Tibial nerve (tissue), 4 donors: ENCODE results near the gene SLCO2A1.

Experiments
- EP300 ChIP-seq, 2 donors: sonication (generic); formaldehyde crosslinking; IDR thresholded peaks; one replicate each; pipeline ENCODE4 v1.6.1; 2017; ENCODE audit warnings: antibody characterized with exemption in 2 of 2, mild to moderate bottlenecking in 1 of 2
- TF ChIP-seq, protein P1 (sequence below), 5 experiments: fragments of 200-600 bp in 3 of 5; fragments of 450-650 bp in 2 of 5; sonication (generic) in 3 of 5; IDR thresholded peaks; one replicate each; pipeline ENCODE4 v1.5.1; 2016 to 2019; ENCODE audit warnings: antibody characterized with exemption in 5 of 5, mild to moderate bottlenecking in 3 of 5, moderate library complexity in 2 of 5

DNA sequence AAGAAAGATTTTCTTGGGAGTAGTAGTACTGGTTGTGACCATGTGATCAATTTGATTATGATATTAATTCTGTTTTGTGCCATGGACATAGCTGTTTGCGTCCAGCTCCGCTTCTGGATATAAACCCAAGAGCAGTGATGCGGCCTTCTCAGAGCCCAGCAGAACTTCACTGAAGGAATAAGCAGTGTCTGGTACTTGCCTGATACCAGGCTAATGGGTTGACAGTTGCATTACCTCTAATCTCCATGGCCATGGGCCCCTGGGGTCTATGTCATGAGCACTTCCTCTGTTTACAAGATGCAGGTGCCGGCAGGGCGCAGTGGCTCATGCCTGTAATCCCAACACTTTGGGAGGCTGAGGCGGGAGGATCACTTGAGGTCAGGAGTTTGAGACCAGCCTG is 97.7 kb downstream of the SLCO2A1 start:
- TF ChIP-seq, protein P1, sequence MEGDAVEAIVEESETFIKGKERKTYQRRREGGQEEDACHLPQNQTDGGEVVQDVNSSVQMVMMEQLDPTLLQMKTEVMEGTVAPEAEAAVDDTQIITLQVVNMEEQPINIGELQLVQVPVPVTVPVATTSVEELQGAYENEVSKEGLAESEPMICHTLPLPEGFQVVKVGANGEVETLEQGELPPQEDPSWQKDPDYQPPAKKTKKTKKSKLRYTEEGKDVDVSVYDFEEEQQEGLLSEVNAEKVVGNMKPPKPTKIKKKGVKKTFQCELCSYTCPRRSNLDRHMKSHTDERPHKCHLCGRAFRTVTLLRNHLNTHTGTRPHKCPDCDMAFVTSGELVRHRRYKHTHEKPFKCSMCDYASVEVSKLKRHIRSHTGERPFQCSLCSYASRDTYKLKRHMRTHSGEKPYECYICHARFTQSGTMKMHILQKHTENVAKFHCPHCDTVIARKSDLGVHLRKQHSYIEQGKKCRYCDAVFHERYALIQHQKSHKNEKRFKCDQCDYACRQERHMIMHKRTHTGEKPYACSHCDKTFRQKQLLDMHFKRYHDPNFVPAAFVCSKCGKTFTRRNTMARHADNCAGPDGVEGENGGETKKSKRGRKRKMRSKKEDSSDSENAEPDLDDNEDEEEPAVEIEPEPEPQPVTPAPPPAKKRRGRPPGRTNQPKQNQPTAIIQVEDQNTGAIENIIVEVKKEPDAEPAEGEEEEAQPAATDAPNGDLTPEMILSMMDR (IDR thresholded peaks at IDR 0.05) = no peak
- TF ChIP-seq EP300 (IDR thresholded peaks at IDR 0.05) = no peak
